Lower lobe of right lung (tissue), 2 donors: ENCODE results near the gene GJA9. TPM values are rescaled to one million over a fixed set of nuclear protein-coding genes. Genes with fewer than 3 reads are reported as not detected.

Experiments used
- ATAC-seq, 2 donors: fragments of 200-7000 bp; cut with Tn5 transposase; one replicate each; pipeline ENCODE4 v1.9.1; 2020 to 2022; ENCODE audit warnings: mild to moderate bottlenecking in 2 of 2, moderate library complexity in 2 of 2
- DNase-seq: peaks from one replicate; pipeline ENCODE4 v3.0.0-alpha.2; 2020
- H3K27ac ChIP-seq: fragments of 200-600 bp; one replicate; pipeline ENCODE4 v1.8.0; 2022
- H3K27me3 ChIP-seq: fragments of 200-600 bp; one replicate; pipeline ENCODE4 v1.8.0; 2022; ENCODE audit warnings: low read depth
- H3K36me3 ChIP-seq: fragments of 200-600 bp; one replicate; pipeline ENCODE4 v1.8.0; 2022; ENCODE audit warnings: mild to moderate bottlenecking
- H3K4me1 ChIP-seq: fragments of 200-600 bp; one replicate; pipeline ENCODE4 v1.8.0; 2022
- H3K4me3 ChIP-seq: fragments of 200-600 bp; one replicate; pipeline ENCODE4 v1.8.0; 2022; ENCODE audit warnings: mild to moderate bottlenecking
- H3K9me3 ChIP-seq: fragments of 200-600 bp; one replicate; pipeline ENCODE4 v1.8.0; 2022
- intact Hi-C: fragments of 100-400 bp; cut with DNase I; formaldehyde crosslinking; loops from one replicate; pipeline ENCODE4 v1.11.0; 2022
- long read RNA-seq: library from polyadenylated mRNA; unstranded; transcript quantifications from one replicate; pipeline ENCODE4 v2.0.0, GENCODE V29; 2021
- total RNA-seq: library from RNA; stranded (reverse); fragmentation: NEBNext Ultra II Directional; extraction: Animal tissue kit (Norgen Biotek cat#: 25700); gene quantifications from one replicate; pipeline ENCODE4 v1.2.1, GENCODE V29; 2021
- TF ChIP-seq, protein P1 (sequence below): fragments of 200-600 bp; IDR thresholded peaks from one replicate; pipeline ENCODE4 v1.8.0; 2022; ENCODE audit warnings: antibody characterized with exemption, mild to moderate bottlenecking
- donor health status: DM: no; HTN: yes; CAD: no; lungs with severe emphysema.

Gene GJA9
- total RNA-seq: not detected
- long read RNA-seq: 0 reads

- Histone ChIP-seq H3K9me3 (no peaks in the 10 kb centered on the region), H3K4me1 (no peaks in the 10 kb centered on the region), H3K36me3 (no peaks in the 10 kb centered on the region), H3K27ac (no peak within 1 kb of the TSS), H3K27me3 (no peaks in the 10 kb centered on the region), H3K4me3 (no peak within 1 kb of the TSS)
- intact Hi-C loops: no loop called here
- TF ChIP-seq, protein P1, sequence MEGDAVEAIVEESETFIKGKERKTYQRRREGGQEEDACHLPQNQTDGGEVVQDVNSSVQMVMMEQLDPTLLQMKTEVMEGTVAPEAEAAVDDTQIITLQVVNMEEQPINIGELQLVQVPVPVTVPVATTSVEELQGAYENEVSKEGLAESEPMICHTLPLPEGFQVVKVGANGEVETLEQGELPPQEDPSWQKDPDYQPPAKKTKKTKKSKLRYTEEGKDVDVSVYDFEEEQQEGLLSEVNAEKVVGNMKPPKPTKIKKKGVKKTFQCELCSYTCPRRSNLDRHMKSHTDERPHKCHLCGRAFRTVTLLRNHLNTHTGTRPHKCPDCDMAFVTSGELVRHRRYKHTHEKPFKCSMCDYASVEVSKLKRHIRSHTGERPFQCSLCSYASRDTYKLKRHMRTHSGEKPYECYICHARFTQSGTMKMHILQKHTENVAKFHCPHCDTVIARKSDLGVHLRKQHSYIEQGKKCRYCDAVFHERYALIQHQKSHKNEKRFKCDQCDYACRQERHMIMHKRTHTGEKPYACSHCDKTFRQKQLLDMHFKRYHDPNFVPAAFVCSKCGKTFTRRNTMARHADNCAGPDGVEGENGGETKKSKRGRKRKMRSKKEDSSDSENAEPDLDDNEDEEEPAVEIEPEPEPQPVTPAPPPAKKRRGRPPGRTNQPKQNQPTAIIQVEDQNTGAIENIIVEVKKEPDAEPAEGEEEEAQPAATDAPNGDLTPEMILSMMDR: no peak
- DNase-seq (no peak), ATAC-seq (no peak)
These were observed at the start of gene GJA9 for GRCh38 chr1:38881487-38881886. TSS of gene GJA9 (minus strand) at chr1:38881587. CDS start at chr1:38876098, 5,489 bp downstream.

GRCh38 chr1:38929476-38929875 lies 48.1 kb upstream of the GJA9 start:
- H3K4me1 ChIP-seq: no peaks in the 10 kb centered on the region
- no peak for DNase-seq
- no peak overlapping the region for H3K4me3 ChIP-seq
- TF ChIP-seq, protein P1: no peak
- no peaks in the 10 kb centered on the region for H3K36me3 ChIP-seq
- H3K27ac ChIP-seq: no peak overlapping the region
- intact Hi-C loops: no loop called here
- no peaks in the 10 kb centered on the region for H3K9me3 ChIP-seq
- H3K27me3 ChIP-seq: no peaks in the 10 kb centered on the region
- no peak for ATAC-seq

GRCh38 chr1:38929054-38929453 lies 47.7 kb upstream of the GJA9 start:
- Histone ChIP-seq H3K27me3 (no peaks in the 10 kb centered on the region), H3K36me3 (no peaks in the 10 kb centered on the region), H3K4me1 (no peaks in the 10 kb centered on the region), H3K27ac (no peak overlapping the region), H3K4me3 (no peak overlapping the region), H3K9me3 (no peaks in the 10 kb centered on the region)
- intact Hi-C loops: no loop called here
- no peak for DNase-seq
- ATAC-seq: no peak
- TF ChIP-seq, protein P1: no peak

GRCh38 chr1:38926091-38926490 lies 44.7 kb upstream of the GJA9 start:
- Histone ChIP-seq H3K27ac (no peak overlapping the region), H3K36me3 (no peaks in the 10 kb centered on the region), H3K9me3 (no peaks in the 10 kb centered on the region), H3K4me1 (no peaks in the 10 kb centered on the region), H3K4me3 (no peak overlapping the region), H3K27me3 (no peaks in the 10 kb centered on the region)
- ATAC-seq (no peak), DNase-seq (no peak)
- intact Hi-C loops: no loop called here
- TF ChIP-seq, protein P1: no peak

DNA sequence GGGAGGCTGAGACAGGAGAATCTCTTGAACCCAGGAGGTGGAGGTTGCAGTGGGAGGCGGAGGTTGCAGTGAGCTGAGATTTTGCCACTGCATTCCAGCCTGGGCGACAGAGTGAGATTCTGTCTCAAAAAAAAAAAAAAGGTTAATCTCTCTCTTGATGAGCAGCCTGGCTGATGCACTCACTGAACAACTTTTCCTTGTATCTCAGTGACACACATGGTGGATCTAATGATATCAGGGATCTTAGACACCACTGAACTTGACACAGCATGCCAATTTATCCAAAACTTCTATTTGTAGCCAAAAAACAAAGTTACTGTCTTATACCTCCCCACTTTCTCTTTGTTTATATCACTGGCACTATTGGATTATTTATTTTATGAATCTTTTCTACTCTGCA lies 44.0 kb upstream of the GJA9 start:
- Histone ChIP-seq H3K27ac (no peak overlapping the region), H3K4me3 (no peak overlapping the region), H3K36me3 (no peaks in the 10 kb centered on the region), H3K9me3 (no peaks in the 10 kb centered on the region), H3K4me1 (no peaks in the 10 kb centered on the region), H3K27me3 (no peaks in the 10 kb centered on the region)
- TF ChIP-seq, protein P1: no peak
- intact Hi-C loops: no loop called here
- no peak for DNase-seq
- no peak for ATAC-seq

DNA sequence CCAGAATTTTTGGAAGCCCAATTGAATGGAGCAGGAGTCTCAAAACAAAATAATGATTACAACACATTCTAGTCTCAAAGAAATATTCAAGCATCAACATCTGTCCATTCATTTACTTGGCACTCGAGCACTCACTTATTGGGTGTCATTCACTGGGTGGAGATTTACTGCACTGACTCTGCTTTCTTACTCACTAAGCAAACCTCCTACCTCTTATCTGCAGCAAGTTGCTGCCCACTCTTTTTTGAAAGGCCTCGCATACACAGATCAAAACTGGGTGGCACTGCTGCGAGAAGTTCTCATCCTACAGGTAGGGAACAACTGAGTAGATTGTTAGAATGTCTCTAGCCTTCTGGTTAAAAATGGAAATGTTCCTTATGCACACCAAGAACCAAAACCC lies 42.2 kb upstream of the GJA9 start:
- Histone ChIP-seq H3K4me1 (no peaks in the 10 kb centered on the region), H3K9me3 (no peaks in the 10 kb centered on the region), H3K36me3 (no peaks in the 10 kb centered on the region), H3K4me3 (no peak overlapping the region), H3K27ac (no peak overlapping the region), H3K27me3 (no peaks in the 10 kb centered on the region)
- no peak for ATAC-seq
- intact Hi-C loops: no loop called here
- TF ChIP-seq, protein P1: no peak
- DNase-seq: no peak
